GM10847 (cell line): ENCODE measurements around the gene GAPVD1.

Experiments
- POLR2A ChIP-seq: IDR thresholded peaks from 2 replicates; pipeline ENCODE4 v1.6.1; 2011; ENCODE audit not compliant: insufficient read length; ENCODE audit errors: extremely low read depth

The GAPVD1 gene

DNA sequence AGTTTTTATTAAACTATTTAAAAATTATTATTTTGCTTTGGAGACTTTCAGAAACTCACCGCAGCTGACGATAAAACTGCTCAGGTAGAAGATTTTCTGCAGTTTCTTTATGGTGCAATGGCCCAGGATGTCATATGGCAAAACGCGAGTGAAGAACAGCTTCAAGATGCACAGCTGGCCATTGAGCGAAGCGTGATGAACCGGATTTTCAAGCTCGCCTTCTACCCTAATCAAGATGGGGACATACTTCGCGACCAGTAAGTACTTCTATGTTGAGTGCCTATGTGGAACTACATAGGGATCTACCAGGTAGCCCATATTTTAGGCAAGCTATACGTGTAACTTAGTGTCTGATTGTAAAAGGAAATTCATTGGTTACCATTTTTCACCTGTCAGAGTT, 94.0 kb downstream of the GAPVD1 start:
- no peak for TF ChIP-seq POLR2A

DNA sequence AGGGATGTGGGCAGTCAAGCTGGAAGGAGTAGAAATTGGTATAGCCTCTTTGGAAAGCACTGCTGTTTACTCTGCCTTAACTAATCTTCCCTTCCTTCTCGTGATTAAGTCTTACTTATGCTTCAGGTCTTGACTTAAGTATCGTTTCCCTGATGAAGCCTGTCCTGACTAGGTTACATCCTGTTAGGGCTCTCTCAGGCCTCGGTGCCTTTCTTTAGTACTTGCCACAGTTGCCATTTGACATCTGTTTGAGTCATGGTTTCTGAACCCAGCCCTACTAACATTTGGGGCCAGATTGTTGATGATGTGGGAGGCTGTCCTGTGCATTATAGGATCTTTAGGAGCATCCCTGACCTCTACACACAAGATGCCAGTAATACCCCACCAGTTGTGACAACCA, 94.4 kb downstream of the GAPVD1 start:
- no peak for TF ChIP-seq POLR2A

DNA sequence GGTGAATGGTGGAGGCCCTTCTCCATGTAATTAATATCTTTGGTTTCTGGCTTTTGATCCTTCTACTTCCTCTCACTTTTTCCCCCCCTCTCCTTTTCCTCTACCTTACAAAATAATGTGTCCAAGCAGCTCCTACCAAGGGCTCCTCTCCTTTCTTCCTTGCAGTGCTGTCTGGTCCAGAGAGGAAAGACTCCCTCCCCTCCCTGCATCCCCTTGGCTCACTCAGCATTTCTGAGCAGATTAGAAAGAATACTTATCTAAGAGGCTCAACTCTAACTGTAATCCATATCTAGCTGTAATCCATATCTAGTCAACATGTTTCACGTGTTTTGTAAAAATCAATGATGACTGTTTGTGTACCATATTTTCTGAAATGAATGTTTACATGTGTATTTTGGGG, 97.4 kb downstream of the GAPVD1 start:
- no peak for TF ChIP-seq POLR2A

DNA sequence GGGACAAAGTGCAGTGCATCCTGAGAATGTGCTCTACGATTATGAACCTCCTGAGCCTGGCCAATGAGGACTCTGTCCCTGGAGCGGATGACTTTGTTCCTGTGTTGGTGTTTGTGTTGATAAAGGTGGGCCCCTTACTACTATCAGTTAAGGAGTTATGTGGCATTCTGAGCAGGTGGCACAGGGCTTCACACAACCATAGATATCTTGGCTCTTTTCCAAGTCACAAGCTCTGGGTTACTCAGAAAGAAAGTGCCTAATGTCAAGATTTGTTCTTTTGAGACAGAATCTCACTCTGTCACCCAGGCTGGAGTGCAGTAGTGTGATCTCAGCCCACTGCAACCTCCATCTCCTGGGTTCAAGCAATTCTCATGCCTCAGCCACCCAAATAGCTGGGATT, 99.0 kb downstream of the GAPVD1 start:
- no peak for TF ChIP-seq POLR2A

DNA sequence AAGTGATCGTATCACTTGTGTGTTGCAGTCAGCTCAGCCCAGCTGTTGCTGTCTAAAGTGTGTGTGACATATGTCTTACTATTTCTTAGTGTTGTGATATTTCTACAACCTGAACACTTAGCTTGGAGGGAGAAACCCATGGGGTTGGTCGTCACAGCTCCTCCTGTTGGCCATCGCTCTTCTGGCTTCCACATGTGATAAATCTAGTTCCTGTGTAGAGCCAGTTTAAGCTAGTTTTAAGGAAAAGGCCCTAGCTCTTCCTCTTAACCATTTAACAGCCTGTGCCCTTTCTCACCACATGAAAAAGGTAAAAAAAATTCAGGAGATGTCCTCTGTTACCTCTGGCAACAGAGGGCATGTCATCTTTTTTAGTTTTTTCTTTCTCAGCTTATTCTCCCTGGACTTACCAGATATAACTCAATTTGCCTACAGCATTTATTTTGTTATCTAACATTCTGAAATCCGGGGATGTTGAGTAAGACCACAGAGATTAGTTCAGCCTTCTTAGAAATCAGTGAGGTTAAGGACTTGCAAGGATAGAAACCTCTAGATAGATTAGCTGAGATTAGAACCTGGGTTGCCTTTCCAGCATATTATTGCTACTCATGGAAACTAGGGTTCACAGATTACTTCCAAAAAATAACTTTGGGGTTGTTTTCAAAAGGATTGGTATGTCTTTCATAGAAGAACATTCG, 100.4 kb downstream of the GAPVD1 start:
- TF ChIP-seq POLR2A, result no peak

DNA sequence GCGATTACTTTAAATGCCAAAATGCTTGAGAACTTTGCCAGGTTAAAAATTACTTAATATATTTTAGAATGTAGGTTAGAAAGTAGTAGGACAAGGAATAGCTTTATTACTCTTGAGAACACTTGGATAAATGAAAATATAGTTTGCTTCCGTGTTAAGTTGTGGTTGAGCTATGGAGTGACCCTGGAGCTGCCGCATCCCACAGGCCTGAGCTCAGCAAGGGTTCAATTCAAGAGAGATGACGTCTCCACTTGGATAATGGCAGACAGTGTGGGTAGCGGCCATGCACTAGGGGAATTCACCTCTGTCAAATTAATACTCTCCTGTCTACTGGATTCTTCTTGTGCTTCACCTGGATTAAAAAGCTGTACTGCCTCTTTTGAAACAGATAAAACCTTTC, 105.0 kb downstream of the GAPVD1 start:
- no peak for TF ChIP-seq POLR2A

DNA sequence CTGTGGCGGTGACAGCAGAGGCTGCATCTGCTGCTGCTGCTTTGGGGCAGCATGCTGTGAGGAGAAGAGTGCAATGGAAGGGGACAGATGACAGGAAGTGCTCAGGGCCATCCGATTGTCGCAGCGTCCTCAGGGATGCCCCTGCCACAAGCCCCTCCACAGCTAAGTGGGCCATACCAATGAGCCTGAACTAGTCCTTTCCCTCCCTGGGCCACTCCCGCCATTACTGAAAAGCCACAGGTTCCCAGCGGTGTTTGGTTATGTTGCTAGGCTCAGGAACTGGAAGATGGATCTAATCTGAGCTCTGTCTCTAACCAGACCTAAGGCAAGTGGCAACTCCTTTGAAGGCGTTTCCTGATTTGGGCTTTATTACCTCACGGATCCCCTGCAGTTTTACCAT, 109.2 kb downstream of the GAPVD1 start:
- no peak for TF ChIP-seq POLR2A

DNA sequence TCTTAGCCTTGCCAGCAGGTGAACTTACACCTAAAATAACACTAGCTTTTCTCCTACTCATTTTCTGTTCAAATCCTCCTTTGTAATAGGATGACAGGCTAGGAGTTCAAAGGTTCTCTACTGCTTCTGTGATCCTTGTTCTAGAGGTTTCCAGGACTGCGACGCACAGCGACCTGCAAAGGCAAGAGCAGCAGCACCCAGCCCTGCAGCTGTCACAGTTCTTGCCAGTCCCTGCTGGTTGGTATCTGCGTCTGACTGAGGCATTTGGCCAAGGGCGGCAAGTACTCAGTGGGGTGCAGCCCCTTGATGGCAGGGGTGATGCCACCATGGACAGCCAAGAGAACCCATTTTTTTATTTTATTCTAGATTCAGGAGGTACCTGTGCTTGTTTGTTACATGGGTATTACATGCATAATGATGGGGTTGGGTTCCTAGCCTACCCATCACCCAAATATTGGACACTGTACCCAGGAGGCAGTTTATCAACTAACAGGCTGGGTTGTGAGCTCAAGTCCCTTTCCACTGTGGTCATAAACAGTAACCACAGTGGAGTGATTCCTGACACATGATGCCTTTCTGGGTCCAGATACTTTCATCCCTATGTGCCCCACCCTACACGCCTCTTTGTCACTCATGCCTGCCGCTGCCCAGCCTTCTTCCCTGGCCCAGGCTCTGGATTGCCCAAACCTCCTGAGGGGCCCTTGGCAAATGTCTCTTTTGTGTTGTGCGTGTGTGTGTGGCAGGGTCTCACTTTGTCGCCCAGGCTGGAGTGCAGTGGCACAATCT, 111.0 kb downstream of the GAPVD1 start:
- TF ChIP-seq POLR2A, result no peak

DNA sequence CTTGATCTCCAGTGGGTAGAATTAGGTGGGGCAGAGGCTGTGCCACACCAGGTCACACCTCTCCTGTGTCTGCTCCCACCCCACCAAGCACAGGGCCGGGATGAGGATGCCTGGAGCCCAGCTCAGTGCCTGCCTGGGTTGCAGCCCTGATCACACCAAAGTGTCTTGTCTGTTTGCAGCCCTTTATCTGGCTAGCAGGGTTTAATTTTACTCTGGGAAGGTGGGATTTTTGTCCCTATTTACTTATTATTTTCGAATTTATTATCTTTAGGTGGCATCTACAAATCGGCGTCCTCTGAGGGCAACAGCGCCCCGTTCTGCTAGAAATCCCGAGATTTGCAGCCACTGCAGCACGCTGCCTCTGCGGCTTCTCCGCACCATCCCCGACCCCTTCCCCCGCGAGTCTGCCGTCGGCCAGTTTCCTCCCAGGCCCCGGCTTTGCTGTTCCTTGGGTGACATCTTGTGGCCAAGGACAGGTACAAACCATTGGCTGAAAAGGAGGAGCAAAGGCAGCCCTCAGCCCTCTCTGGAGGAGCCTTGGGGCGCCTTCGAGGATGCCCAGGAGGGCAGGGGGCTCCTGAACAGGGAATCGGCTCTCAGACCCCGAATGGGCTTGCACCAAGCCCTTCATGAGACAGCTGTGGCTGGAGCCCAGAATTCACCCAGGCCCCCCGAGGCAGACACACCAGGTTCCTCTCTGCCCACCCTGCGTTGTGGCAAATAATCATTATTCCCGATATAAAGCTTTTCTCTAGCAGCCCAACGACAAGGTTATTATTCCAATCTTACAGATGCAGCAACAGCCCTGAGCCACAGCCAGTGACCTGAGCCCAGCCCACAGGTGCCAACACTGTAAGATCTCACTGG, 113.0 kb downstream of the GAPVD1 start:
- TF ChIP-seq POLR2A, result no peak

DNA sequence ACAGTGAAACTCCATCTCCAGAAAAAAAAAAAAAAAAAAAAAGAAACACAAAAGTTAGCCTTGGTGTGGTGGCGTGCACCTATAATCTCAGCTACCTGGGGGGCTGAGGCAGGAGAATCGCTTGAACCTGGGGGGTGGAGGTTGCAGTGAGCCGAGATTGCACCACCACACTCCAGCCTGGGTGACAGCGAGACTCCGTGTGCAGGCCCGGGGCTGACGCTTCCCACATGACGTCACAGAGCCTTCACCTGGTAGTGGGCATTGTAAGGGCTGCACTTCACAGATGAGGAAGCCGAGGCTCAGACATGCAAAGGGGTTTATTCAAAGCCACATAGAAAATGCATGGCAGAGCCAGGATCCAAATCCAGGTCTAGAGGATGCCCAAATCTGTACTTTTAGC, 114.2 kb downstream of the GAPVD1 start:
- no peak for TF ChIP-seq POLR2A

DNA sequence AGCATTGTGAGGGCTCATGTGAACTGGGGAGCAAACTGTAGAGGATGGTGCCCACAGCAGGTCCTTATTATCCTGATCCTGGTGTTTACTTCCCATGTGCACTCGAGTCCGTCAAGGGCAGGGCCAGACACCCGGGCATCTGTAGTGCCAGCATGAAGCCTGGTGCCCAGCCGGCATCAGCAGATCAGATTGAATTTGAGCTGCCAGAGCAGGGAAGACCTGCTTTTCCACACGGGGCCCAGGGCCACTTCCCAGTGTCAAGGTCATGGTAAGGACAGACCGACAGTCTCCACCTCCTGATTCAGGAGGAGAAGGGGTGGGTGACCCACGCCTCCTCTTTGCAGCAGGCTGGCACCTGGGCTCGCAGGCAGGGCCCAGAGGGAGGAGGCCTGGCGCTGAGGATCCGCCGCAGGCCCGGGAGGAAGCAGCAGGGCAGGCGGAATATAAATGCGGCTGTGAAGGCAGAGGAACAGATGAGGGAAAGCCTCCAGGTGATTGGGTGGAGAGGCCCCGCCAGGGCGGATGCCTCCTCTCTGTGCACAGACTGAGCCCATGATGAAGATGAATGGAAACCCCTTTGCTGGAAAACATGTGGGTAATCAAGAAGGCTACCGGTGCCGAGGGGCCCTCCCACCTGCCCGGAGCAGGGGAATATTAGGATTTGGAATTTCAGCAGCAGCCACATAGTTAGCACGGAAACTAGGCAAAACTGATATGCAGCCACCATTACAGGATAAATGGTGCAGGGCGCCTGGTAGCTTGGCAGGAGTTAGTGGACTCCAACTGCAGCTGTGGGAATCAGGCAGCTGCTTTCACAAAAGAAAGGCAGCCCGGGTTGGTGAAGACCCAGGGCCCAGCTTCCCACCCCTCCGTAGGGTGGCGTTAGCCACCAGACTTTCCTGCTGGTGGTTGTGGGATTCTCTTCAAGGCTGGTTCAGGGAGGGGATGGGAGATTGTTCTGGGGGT, 114.9 kb downstream of the GAPVD1 start:
- no peak for TF ChIP-seq POLR2A

DNA sequence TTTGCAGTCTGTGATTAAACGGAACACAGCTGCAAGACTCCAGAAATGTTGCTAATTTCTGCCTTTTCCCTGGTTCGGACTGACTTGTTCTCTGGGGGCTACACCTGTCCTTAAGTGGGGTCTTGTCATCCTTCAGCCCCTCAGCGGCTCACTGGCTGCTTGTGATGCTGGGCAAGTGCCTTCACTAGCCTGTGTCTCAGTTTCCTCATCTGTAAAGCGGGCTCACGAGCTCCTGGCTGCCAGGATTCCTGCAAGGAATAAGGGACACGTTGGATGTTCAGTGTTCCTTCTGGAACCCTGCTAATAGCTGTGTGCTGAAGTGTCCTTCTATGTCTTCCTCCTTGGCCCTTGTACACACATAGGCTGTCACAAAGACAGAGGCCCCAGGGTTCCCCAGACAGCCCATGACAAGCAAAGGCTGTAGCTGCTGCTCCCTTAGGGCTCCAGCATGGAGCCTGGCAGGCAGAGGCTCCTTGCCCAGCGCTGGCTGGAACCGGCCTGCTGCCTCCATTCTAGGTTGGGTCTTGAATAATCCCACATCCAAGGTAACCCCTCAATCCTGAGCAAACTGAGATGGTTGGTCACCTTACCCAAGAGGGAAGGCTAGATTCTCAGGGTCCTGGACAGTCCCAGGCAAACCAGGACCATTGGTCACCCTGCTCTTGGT, 116.1 kb downstream of the GAPVD1 start:
- no peak for TF ChIP-seq POLR2A

DNA sequence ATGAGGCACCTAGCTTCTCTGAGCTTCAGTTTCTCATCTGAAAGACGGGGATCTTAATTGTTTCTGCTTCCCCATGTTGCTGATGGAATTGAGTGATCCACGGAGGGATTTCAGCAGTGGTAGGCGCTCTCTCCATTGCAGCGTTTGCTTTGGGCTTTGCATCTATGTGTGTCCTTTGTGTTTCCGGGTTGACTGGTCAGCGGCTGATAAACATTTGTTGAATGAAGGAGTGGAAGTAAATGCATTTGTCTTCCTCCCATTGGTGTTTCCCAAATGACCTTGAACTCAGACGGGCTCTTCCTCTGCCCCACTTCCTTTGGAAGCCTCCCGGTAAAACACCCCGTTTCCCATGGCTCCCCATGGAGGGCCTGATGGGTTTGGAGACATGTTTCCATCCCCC, 117.2 kb downstream of the GAPVD1 start:
- no peak for TF ChIP-seq POLR2A

DNA sequence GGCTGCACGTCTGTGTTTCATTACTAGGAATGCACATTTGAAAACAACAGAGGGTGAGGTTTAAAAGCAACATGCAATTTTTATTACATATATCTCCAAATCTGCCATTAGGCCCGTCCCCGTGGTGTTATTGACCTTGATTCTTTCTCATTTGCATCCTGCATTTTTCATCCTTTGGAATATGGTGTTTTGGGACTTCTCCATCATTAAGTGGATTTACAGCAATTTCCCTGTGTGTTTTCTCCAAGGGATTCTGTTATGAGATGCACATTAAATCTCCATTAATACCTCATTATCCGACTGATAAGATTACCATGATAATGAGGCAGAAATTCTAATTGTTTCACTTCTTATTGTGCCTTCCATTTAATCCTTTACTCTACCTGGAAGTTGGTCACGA, 117.6 kb downstream of the GAPVD1 start:
- no peak for TF ChIP-seq POLR2A
